OCI-LY7 (cell line): Measurements from ENCODE around the gene CHD2. TPM values are rescaled to one million over a fixed set of nuclear protein-coding genes. Genes with fewer than 3 reads are reported as not detected.

Experiments
- BruUV-seq: library from RNA; stranded (reverse); fragments of 400-500 nt; replicated peaks from 2 replicates; lab custom pipeline; 2021; lab: Mats Ljungman, UMichigan
- CTCF ChIA-PET: fragments of 300-600 bp; sonication (Branson Sonifier 250); formaldehyde crosslinking; loops from one replicate; lab custom pipeline; 2022; ENCODE audit warnings: antibody characterized with exemption; ENCODE audit not compliant: unreplicated experiment; lab: Charles Lee
- POLR2A ChIA-PET: fragments of 300-600 bp; sonication (Branson Sonifier 250); formaldehyde crosslinking; loops from one replicate; lab custom pipeline; 2022; ENCODE audit warnings: antibody characterized with exemption; lab: Charles Lee
- DNase-seq: peaks from one replicate; pipeline ENCODE4 v3.0.0-alpha.2; 2015; ENCODE audit warnings: low spot score
- H2AFZ ChIP-seq: fragments of 200-600 bp; sonication (generic), shearing (Covaris generic); 2 replicates; pipeline ENCODE4 v1.6.1; 2014; ENCODE audit warnings: mild to moderate bottlenecking, antibody characterized with exemption, low read length, moderate library complexity
- H3K27ac ChIP-seq: fragments of 200-600 bp; sonication (generic); 2 replicates; pipeline ENCODE4 v1.5.1; 2014; ENCODE audit warnings: mixed run types, low read depth, mild to moderate bottlenecking, moderate library complexity, low read length, inconsistent platforms; ENCODE audit not compliant: poor library complexity, severe bottlenecking
- H3K36me3 ChIP-seq: fragments of 200-600 bp; sonication (generic); 2 replicates; pipeline ENCODE4 v1.6.1; 2014; ENCODE audit warnings: mild to moderate bottlenecking, antibody characterized with exemption, low read length, moderate library complexity, mixed read lengths; ENCODE audit not compliant: insufficient read depth
- H3K4me1 ChIP-seq: fragments of 200-600 bp; sonication (generic); 2 replicates; pipeline ENCODE4 v1.5.1; 2014; ENCODE audit warnings: mild to moderate bottlenecking, low read length; ENCODE audit not compliant: insufficient read depth, poor library complexity, severe bottlenecking
- H3K4me2 ChIP-seq: fragments of 200-600 bp; sonication (generic); 2 replicates; pipeline ENCODE4 v1.6.1; 2014; ENCODE audit warnings: mild to moderate bottlenecking, low read length
- H3K4me3 ChIP-seq: fragments of 200-600 bp; sonication (generic); 2 replicates; pipeline ENCODE4 v1.5.1; 2014; ENCODE audit warnings: mild to moderate bottlenecking, low read depth, low read length; ENCODE audit not compliant: poor library complexity, severe bottlenecking
- H3K79me2 ChIP-seq: fragments of 200-600 bp; sonication (generic); 2 replicates; pipeline ENCODE4 v1.6.1; 2016; ENCODE audit warnings: low read depth, mild to moderate bottlenecking, low read length, moderate library complexity, mixed read lengths; ENCODE audit not compliant: insufficient read depth
- H3K9me2 ChIP-seq: fragments of 200-600 bp; sonication (generic); 2 replicates; pipeline ENCODE4 v1.6.1; 2016; ENCODE audit warnings: mild to moderate bottlenecking, low read length, mixed read lengths; ENCODE audit not compliant: insufficient read depth
- H3K9me3 ChIP-seq: fragments of 200-600 bp; sonication (generic); 2 replicates; pipeline ENCODE4 v1.6.1; 2014; ENCODE audit warnings: mild to moderate bottlenecking, mixed run types, low read length, mixed read lengths
- H4K20me1 ChIP-seq: fragments of 200-600 bp; sonication (generic); 2 replicates; pipeline ENCODE4 v1.6.1; 2014; ENCODE audit warnings: mild to moderate bottlenecking, antibody characterized with exemption, low read length, moderate library complexity, mixed read lengths; ENCODE audit not compliant: insufficient read depth
- EZH2phosphoT487 ChIP-seq: fragments of 200-600 bp; sonication (generic); IDR thresholded peaks from 2 replicates; pipeline ENCODE4 v1.6.1; 2018; ENCODE audit warnings: low read depth, borderline replicate concordance, mild to moderate bottlenecking, mixed run types, antibody characterized with exemption, low read length, moderate library complexity, mixed read lengths
- intact Hi-C: fragments of 100-400 bp; cut with micrococcal nuclease; formaldehyde crosslinking; loops from one replicate; pipeline ENCODE4 v1.10.0; 2022; ENCODE audit not compliant: unreplicated experiment
- total RNA-seq, 2 experiments: library from RNA; depleted of rRNA in 1 of 2; stranded (reverse); fragments of >200 nt in 1 of 2; shearing (Covaris generic) in 1 of 2; gene quantifications; 2 replicates each; pipeline ENCODE4 v1.2.3, GENCODE V29; 2014 to 2022
- TF ChIP-seq, protein P1 (sequence below): fragments of 200-600 bp; sonication (generic); conservative IDR thresholded peaks from 2 replicates; pipeline ENCODE4 v1.5.1; 2014; ENCODE audit warnings: mild to moderate bottlenecking, antibody characterized with exemption, low read length, moderate library complexity, mixed read lengths

The CHD2 gene
- total RNA-seq, 2 experiments from 2014 or later: 133 to 213 TPM

DNA sequence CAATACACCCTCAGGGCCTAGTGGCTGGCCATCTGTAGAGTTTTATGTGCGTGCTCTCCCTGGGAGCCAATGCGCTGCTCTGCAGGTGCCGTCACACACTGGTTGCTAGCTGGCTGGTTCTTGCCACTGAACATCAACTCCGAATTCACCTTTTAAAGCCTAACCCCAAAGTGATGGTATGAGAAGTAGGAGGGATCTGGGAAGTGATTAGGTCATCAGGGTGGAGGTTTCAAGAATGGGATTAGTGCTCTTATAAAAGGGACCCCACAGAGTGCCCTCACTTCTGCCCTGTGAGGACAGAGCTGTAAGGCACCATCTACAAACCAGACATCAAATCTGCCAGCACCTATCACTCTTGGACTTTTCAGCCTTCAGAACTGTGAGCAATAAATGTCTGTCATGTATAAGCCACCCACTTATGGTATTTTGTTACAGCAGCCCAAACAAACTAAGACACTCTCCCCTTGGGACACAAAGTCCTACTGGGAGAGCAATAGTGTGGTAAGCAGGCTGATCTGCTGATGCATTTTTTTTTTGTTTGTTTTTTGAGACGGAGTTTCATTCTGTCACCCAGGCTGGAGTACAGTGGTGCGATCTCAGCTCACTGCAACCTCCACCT lies 168.6 kb downstream of the CHD2 start:
- Histone ChIP-seq H3K9me2 (no peaks in the 10 kb centered on the region), H3K4me1 (no peaks in the 10 kb centered on the region), H3K79me2 (no peaks in the 10 kb centered on the region), H3K36me3 (no peaks in the 10 kb centered on the region), H3K4me2 (no peak overlapping the region), H3K4me3 (no peak overlapping the region), H3K9me3 (no peaks in the 10 kb centered on the region), H3K27ac (no peak overlapping the region), H2AFZ (no peak overlapping the region), H4K20me1 (no peaks in the 10 kb centered on the region)
- no TSS peak for BruUV-seq
- TF ChIP-seq, protein P1, sequence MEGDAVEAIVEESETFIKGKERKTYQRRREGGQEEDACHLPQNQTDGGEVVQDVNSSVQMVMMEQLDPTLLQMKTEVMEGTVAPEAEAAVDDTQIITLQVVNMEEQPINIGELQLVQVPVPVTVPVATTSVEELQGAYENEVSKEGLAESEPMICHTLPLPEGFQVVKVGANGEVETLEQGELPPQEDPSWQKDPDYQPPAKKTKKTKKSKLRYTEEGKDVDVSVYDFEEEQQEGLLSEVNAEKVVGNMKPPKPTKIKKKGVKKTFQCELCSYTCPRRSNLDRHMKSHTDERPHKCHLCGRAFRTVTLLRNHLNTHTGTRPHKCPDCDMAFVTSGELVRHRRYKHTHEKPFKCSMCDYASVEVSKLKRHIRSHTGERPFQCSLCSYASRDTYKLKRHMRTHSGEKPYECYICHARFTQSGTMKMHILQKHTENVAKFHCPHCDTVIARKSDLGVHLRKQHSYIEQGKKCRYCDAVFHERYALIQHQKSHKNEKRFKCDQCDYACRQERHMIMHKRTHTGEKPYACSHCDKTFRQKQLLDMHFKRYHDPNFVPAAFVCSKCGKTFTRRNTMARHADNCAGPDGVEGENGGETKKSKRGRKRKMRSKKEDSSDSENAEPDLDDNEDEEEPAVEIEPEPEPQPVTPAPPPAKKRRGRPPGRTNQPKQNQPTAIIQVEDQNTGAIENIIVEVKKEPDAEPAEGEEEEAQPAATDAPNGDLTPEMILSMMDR: no peak
- TF ChIP-seq EZH2phosphoT487: no peak
- intact Hi-C loops: no loop called here
- DNase-seq: no peak
- POLR2A ChIA-PET: no interaction called here
- CTCF ChIA-PET: no interaction called here

DNA sequence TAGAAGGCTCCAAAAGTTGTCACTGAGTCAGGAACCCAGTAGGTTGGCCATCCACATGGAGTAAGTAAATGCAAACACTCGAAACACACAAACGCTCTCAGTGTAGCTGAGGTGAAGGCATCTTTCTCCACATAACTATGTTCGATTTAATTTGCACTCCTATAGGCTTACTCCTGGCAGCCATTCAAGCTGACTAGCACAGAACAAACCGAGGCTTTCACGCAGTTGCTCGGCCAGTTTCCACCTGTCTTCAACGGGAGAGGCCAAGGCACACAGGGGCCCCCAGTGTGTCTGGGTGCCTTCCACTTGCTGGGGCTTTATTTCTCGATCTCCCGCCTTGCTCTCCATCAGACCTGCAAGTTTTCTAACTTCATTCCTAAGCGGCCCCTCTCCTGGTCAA lies 170.0 kb downstream of the CHD2 start:
- Histone ChIP-seq H3K27ac (no peak overlapping the region), H3K9me2 (no peaks in the 10 kb centered on the region), H3K4me1 (no peaks in the 10 kb centered on the region), H3K4me3 (no peak overlapping the region), H2AFZ (no peak overlapping the region), H4K20me1 (no peaks in the 10 kb centered on the region), H3K9me3 (no peaks in the 10 kb centered on the region), H3K4me2 (no peak overlapping the region), H3K79me2 (no peaks in the 10 kb centered on the region), H3K36me3 (no peaks in the 10 kb centered on the region)
- no TSS peak for BruUV-seq
- POLR2A ChIA-PET: no interaction called here
- no peak for TF ChIP-seq EZH2phosphoT487
- TF ChIP-seq, protein P1: no peak
- DNase-seq: no peak
- intact Hi-C loops: no loop called here
- CTCF ChIA-PET: no interaction called here

DNA sequence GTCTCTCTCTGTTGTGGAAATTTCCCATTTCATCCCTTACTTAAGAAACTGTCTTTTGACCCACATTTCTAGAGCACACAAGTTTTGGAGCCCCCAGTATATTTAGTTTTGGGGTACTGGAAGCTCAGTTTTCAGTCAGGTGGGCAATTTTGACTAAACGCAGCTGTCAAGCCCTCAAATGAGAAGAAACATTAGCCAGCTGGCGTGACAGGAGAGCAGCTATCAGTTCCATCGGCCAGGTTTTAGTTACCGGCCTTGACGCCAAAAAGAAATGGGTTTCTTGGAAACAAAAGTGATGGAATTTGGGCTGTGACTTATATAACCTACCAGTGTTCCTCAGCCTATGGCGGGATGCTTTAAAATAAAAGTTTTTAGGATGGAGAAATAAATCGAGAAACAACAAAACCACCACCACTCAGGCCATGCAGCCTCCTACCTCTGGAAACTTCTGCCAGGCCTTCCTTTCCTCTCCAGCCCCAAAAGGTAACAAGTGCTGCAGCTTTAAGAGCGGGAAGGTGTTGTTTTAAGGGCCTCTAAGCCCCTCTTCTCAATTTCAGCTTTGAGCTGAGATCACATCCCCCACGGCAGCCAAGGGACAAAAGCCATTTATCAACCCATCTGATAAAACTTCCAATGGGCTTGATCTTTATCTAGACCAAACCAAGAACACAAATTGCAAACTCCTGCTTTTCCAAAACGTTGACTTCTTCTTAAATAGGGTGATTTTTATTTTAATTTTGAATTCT lies 170.6 kb downstream of the CHD2 start:
- H3K9me2 ChIP-seq: no peaks in the 10 kb centered on the region
- H4K20me1 ChIP-seq: no peaks in the 10 kb centered on the region
- H3K27ac ChIP-seq: no peak overlapping the region
- H3K36me3 ChIP-seq: no peaks in the 10 kb centered on the region
- ChIA-PET POLR2A (interaction anchor here (0.5 to 0.6 kb wide), 2 partner anchors 24 to 1322 kb away, joined by 3 to 4 read pairs; no protein-coding TSS in a partner anchor), CTCF (no interaction called here)
- no peak overlapping the region for H3K4me2 ChIP-seq
- H3K79me2 ChIP-seq: no peaks in the 10 kb centered on the region
- TF ChIP-seq, protein P1: no peak
- no peak for TF ChIP-seq EZH2phosphoT487
- no peak overlapping the region for H2AFZ ChIP-seq
- intact Hi-C loops: no loop called here
- H3K4me1 ChIP-seq: no peaks in the 10 kb centered on the region
- DNase-seq: no peak
- no peaks in the 10 kb centered on the region for H3K9me3 ChIP-seq
- no TSS peak for BruUV-seq
- H3K4me3 ChIP-seq: no peak overlapping the region
